ENCODE measurements around the gene KCTD10. TPM values are rescaled to one million over a fixed set of nuclear protein-coding genes. Genes with fewer than 3 reads are reported as not detected.

KCTD10 gene
- polyA plus RNA-seq, 3 donors = 18.1 to 21.0 (median 20.0) TPM

DNA sequence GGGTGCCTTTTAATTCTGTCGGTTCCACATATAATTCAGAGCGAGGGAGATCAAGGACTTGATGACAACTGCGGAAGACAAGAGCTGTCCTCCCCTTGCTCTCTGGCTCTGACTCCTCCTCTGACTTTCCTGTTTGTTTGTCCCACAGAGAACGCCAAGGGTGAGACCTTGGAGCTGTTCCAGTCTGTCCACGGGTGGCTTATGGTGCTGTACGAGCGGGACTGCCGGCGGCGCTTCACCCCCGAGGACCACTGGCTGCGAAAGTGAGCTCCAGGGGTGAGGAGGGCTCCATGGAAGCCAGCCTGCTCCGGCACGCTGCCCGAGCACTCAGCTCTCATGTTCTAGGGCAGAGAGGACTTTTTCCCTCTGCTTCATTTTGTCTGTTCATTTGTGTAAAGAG, 33.1 kb upstream of the KCTD10 start:
- no peak overlapping the region for H2AFZ ChIP-seq (ENCODE audit: insufficient read depth, low read depth, low read length, poor library complexity, severe bottlenecking)
- no peak for TF ChIP-seq CTCF (IDR thresholded peaks at IDR 0.05)
- Mint-ChIP-seq H3K4me3 (no peak overlapping the region), H3K27me3 (ENCODE audit: low read depth in 3 of 3) (no peaks in the 10 kb centered on the region), H3K4me1 (no peaks in the 10 kb centered on the region), H3K9me3 (no peaks in the 10 kb centered on the region), H3K36me3 (peaks cover 85 to 97% of the 10 kb centered on the region in 2 donors), H3K27ac (peak overlapping the region in 1 of 7 donors; percentile 34)
- H3K36me3 ChIP-seq (replicated peaks in 1 of 2; ENCODE audit: control insufficient read depth in 1 of 2, insufficient read depth in 2 of 2, low read length in 2 of 2) = peaks cover 95 to 100% of the 10 kb centered on the region in 2 donors
- H3K9ac ChIP-seq (ENCODE audit: insufficient read depth, low read length, poor library complexity, severe bottlenecking) = no peak overlapping the region
- no peaks in the 10 kb centered on the region for H3K9me3 ChIP-seq (replicated peaks in 1 of 2; ENCODE audit: control insufficient read depth in 1 of 2, insufficient read depth in 1 of 2, low read length in 2 of 2)
- H3K27me3 ChIP-seq (ENCODE audit: control insufficient read depth in 2 of 2, insufficient read depth in 2 of 2, low read length in 2 of 2) = no peaks in the 10 kb centered on the region
- no peaks in the 10 kb centered on the region for H3K79me2 ChIP-seq (ENCODE audit: insufficient read depth, low read length)
- DNase-seq = no peak
- H3K4me2 ChIP-seq (replicated peaks; ENCODE audit: extremely low read depth, low read length, poor library complexity, severe bottlenecking) = no peak overlapping the region
- H3K4me1 ChIP-seq (ENCODE audit: control insufficient read depth in 1 of 2, insufficient read depth in 2 of 2, low read length in 2 of 2) = no peaks in the 10 kb centered on the region
- no peak overlapping the region for H3K4me3 ChIP-seq (replicated peaks in 1 of 3; ENCODE audit: low read depth in 2 of 3, low read length in 3 of 3)
- H4K20me1 ChIP-seq (ENCODE audit: insufficient read depth, low read length) = no peaks in the 10 kb centered on the region
- intact Hi-C loops (cut with micrococcal nuclease) = no loop called here
- H3K27ac ChIP-seq (ENCODE audit: low read depth in 1 of 2, low read length in 2 of 2) = no peak overlapping the region
- 96% methylated on average over 11 of the region's 15 CpGs for WGBS (ENCODE audit: insufficient coverage)

DNA sequence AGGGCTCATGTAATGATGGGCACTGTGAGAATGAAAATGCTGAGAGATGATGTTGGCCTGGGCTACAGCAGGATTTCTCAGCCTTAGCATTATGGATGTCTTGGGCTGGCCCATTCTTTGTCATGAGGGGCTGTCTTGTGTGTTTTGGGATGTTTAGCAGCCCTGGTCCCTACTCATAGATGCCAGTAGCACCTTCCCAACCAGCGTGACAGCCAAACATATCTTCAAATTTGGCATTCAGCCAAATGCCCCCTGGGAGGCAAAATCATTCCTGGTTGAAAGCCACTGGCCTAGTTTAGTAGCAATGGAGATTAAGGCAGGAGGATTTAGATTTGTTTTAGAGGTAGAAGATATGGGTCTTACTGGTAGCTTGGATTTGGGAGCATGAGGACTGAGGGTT, 27.0 kb upstream of the KCTD10 start:
- H3K9me3 ChIP-seq (replicated peaks in 1 of 2; ENCODE audit: control insufficient read depth in 1 of 2, insufficient read depth in 1 of 2, low read length in 2 of 2) = no peaks in the 10 kb centered on the region
- H2AFZ ChIP-seq (ENCODE audit: insufficient read depth, low read depth, low read length, poor library complexity, severe bottlenecking) = no peak overlapping the region
- no peaks in the 10 kb centered on the region for H3K4me1 Mint-ChIP-seq
- H3K9me3 Mint-ChIP-seq = no peaks in the 10 kb centered on the region
- intact Hi-C loops (cut with micrococcal nuclease) = no loop called here
- no peak overlapping the region for H3K4me2 ChIP-seq (replicated peaks; ENCODE audit: extremely low read depth, low read length, poor library complexity, severe bottlenecking)
- H3K27ac Mint-ChIP-seq = no peak overlapping the region
- no peaks in the 10 kb centered on the region for H3K4me1 ChIP-seq (ENCODE audit: control insufficient read depth in 1 of 2, insufficient read depth in 2 of 2, low read length in 2 of 2)
- H3K79me2 ChIP-seq (ENCODE audit: insufficient read depth, low read length) = no peaks in the 10 kb centered on the region
- no peak for TF ChIP-seq CTCF (IDR thresholded peaks at IDR 0.05)
- peaks cover 97 to 100% of the 10 kb centered on the region in 2 donors for H3K36me3 ChIP-seq (replicated peaks in 1 of 2; ENCODE audit: control insufficient read depth in 1 of 2, insufficient read depth in 2 of 2, low read length in 2 of 2)
- no peak overlapping the region for H3K4me3 Mint-ChIP-seq
- no peak overlapping the region for H3K27ac ChIP-seq (ENCODE audit: low read depth in 1 of 2, low read length in 2 of 2)
- no peak overlapping the region for H3K4me3 ChIP-seq (replicated peaks in 1 of 3; ENCODE audit: low read depth in 2 of 3, low read length in 3 of 3)
- no CpG with 5 or more reads among the region's 1 CpG for WGBS (ENCODE audit: insufficient coverage)
- peaks cover 89 to 95% of the 10 kb centered on the region in 2 donors for H3K36me3 Mint-ChIP-seq
- no peak for DNase-seq
- H3K27me3 Mint-ChIP-seq (ENCODE audit: low read depth in 3 of 3) = no peaks in the 10 kb centered on the region
- no peaks in the 10 kb centered on the region for H4K20me1 ChIP-seq (ENCODE audit: insufficient read depth, low read length)
- H3K9ac ChIP-seq (ENCODE audit: insufficient read depth, low read length, poor library complexity, severe bottlenecking) = no peak overlapping the region
- no peaks in the 10 kb centered on the region for H3K27me3 ChIP-seq (ENCODE audit: control insufficient read depth in 2 of 2, insufficient read depth in 2 of 2, low read length in 2 of 2)
